Adrenal gland (tissue), 5 donors: ENCODE data around the gene TBC1D32.

Source experiments
- POLR2A ChIP-seq, 2 donors: fragments of 450-650 bp; IDR thresholded peaks; one replicate each; pipeline ENCODE4 v1.6.1; 2017; ENCODE audit warnings: antibody characterized with exemption in 2 of 2, mild to moderate bottlenecking in 2 of 2, moderate library complexity in 1 of 2
- TF ChIP-seq, protein P1 (sequence below), 6 experiments: fragments of 450-650 bp in 4 of 6; fragments of 200-600 bp in 2 of 6; sonication (generic) in 1 of 6; IDR thresholded peaks; 1 replicate in 5 of 6; 2 replicates in 1 of 6; pipeline versions ENCODE4 v1.5.1 to v1.8.0; 2016 to 2021; ENCODE audit warnings: antibody characterized with exemption in 6 of 6, mild to moderate bottlenecking in 2 of 6, moderate library complexity in 1 of 6
- donor health status: DM: no; HTN: no; CAD: no.

DNA sequence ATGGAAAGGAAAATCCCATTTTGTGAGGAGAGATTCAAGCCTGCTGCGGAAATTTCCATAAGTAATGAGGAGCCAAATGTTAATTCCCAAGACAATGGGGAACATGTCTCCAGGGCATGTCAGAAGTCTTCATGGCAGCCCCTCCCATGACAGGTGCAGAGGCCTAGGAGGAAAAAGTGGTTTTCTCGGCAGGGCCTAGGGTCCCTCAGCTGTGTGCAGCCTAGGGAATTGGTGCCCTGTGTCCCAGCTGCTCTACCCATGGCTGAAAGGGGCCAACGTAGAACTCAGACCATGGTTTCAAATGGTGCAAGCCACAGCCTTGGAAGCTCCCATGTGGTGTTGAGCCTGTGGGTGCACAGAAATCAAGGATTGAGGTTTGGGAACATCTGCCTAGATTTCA lies 269.9 kb downstream of the TBC1D32 start:
- TF ChIP-seq, protein P1, sequence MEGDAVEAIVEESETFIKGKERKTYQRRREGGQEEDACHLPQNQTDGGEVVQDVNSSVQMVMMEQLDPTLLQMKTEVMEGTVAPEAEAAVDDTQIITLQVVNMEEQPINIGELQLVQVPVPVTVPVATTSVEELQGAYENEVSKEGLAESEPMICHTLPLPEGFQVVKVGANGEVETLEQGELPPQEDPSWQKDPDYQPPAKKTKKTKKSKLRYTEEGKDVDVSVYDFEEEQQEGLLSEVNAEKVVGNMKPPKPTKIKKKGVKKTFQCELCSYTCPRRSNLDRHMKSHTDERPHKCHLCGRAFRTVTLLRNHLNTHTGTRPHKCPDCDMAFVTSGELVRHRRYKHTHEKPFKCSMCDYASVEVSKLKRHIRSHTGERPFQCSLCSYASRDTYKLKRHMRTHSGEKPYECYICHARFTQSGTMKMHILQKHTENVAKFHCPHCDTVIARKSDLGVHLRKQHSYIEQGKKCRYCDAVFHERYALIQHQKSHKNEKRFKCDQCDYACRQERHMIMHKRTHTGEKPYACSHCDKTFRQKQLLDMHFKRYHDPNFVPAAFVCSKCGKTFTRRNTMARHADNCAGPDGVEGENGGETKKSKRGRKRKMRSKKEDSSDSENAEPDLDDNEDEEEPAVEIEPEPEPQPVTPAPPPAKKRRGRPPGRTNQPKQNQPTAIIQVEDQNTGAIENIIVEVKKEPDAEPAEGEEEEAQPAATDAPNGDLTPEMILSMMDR (IDR thresholded peaks at IDR 0.05), result no peak
- TF ChIP-seq POLR2A (IDR thresholded peaks at IDR 0.05), result no peak
